KG1 (cell line): Measurements from ENCODE around the gene ENTPD7.

ENCODE experiments used
- DNase-seq: peaks from one replicate; lab custom pipeline; 2025; lab: John Stamatoyannopoulos, UW

The ENTPD7 gene

DNA sequence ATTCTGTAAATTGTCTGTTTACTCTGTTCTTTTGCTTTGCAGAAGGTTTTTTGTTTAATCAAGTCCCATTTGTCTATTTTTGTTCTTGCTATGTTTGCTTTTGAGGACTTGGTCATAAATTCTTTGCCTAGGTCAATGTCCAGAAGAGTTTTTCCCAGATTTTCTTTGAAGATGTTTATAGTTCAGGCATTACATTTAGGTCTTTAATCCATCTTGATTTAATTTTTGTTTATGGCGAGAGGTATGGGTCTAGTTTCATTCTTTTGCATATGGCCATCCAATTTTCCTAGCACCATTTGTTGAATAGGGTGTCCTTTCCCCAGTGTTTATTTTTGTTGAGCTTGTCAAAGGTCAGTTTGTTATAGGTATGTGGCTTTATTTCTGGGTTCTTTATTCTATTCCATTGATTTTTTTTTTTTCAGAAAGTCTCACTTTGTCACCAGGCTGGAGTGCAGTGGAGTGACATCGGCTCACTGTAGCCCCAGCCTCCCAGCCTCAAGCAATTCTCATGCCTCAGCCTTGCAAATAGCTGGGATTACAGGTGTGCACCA lies 11.6 kb upstream of the ENTPD7 start:
- DNase-seq = no peak

DNA sequence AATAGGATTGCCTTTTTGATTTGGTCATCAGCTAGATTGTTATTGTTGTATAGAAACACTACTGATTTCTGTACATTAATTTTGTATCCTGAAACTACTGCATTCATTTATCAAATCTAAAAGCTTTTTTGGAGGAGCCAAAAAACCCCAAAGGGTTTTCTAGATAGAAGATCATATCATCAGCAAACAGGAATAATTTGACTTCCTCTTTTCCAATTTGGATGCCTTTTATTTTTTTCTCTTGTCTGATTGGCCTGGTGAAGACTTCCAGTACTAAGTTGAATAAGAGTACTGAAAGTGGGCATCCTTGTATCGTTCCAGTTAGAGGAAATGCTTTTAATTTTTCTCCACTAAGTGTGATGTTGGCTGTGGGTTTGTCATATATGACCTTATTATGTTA lies 10.6 kb upstream of the ENTPD7 start:
- no peak for DNase-seq

DNA sequence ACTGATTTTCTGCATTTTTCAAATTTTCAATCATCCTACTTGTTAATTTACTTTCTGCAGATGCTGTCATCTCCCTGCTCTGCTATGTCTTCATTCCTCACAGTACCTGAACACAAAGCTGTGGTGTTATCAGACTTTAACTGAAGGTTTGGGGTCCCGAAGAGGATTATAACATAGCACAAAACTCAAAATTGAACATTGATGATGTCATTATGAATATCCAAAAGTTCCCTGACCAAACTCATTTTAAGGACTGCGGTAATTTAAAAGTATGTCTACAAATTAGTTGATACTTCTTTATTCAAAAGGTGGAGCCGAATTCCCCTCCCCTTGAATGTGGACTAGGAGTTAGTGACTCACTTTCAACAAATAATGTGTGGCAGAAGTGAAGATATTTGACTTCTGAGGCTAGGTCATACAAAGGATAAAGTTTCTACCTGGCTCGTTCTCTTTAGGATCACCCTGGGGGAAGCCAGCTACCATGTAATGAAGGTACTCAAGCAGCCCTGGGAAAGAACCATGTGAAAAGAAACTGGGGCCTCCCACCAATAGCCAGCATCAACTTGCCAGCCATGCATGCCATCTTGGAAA lies 6.4 kb upstream of the ENTPD7 start:
- no peak for DNase-seq

DNA sequence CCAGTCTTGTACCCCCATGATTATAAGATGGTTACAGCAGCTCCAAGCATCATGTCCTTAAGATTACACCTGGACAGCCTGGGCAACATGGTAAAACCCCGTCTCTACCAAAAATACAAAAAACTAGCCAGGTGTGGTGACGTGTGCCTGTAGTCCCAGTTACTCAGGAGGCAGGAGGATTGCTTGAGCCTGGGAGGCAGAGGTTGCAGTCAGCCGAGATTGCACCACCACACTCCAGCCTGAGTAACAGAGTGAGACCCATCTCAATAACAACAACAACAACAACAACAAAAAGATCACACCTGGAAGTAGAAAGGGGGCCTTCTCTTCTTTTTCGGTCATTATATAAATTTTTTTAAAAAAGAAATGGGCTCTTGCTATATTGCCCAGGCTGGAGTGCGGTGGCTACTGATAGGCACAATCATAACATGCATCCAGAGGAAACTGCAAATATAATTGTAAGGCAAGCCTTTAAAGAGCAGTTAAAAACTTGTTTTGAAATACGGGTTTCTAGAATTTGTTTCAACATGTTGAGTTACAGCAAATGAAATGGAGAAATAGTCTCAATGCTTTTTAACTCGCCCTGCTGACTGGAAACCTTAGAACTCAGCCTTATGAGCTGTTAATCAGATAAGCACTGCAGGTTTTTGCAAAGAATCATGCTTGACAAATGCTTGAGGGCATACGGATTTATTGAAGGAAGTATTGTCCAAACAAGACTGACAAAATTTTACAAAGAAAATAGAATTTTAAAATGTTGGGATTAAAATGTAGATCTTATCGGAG lies 4.7 kb upstream of the ENTPD7 start:
- no peak for DNase-seq

DNA sequence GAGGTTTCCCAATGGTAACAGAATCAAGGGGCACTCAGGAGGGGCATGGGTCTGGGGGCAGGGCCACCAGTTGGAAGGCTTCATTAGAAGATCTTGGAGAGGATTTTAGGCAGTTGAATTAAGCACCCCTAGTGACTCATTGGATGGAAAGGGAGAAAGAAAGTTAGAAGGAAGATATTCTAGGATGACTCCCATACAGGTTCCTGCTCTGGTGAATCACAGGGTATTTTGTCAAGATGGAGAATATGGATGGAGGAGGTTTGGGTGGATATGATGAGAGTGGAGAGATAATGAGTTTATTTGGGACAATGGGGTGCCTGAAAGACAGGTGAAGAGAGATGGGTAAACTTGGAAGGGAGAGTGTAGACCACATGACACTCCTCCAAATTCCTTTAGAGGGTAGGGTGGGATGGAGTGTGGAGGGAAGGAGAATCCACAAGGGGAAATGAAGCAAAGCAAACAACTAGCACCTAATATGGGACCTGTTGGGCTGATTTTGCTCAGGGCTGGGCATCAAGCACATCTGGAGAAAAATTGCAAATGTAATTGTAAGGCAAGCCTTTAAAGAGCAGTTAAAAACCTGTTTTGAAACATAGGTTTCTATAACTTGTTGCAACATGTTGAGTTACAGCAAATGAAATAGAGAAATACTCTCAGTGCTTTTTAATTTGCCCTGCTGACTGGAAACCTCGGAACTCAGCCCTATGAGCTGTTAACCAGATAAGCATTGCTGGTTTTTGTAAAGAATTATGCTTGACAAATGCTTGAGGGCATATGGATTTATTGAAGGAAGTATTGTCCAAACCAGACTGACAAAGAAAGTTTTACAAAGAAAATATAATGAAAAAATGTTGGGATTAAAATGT lies 2.9 kb upstream of the ENTPD7 start:
- no peak for DNase-seq

DNA sequence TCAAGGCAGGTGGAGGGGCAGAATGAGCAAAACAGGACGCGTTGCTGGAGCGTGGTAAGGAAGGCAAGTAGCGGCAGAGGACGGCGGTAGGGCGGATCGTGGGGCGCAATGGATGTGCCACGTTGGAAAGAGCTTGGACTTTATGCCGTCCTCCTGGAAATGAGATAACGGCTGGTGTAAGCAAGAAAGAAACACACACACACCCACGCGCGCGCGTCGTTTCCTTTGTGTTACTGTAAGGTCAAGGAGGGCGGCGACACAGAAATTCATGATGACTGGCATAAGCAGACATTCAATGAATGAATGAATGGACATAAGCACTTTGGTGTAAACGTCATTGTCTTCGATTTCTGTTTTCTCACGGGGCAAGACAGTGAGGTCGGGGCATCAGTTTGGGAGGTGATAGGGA lies 683 bp upstream of the ENTPD7 start:
- no peak for DNase-seq

DNA sequence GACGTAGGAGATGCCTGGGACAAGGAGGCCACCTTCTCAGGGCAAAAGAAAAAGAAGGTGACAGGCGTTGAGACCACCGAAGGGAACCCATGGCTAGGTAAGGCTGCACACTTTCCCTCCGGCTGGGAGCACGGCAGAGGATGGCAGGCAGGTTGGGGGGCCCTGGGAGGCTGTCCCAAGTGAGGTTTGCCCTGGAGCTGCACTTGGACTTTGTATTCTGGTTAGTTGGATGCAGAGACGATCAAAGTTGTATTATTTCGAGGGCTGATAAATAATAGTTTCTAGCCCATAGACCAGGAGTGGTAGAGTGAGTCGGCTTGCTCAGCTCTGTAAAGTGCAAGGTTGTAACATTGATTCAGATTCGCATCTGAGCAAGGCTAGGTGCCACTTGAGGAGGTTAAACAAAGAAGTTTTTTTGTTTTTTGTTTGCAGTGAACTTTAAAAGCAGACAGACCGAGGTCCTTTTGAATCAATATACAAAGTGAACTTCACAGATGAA lies 608 bp downstream of the ENTPD7 start:
- DNase-seq = no peak

DNA sequence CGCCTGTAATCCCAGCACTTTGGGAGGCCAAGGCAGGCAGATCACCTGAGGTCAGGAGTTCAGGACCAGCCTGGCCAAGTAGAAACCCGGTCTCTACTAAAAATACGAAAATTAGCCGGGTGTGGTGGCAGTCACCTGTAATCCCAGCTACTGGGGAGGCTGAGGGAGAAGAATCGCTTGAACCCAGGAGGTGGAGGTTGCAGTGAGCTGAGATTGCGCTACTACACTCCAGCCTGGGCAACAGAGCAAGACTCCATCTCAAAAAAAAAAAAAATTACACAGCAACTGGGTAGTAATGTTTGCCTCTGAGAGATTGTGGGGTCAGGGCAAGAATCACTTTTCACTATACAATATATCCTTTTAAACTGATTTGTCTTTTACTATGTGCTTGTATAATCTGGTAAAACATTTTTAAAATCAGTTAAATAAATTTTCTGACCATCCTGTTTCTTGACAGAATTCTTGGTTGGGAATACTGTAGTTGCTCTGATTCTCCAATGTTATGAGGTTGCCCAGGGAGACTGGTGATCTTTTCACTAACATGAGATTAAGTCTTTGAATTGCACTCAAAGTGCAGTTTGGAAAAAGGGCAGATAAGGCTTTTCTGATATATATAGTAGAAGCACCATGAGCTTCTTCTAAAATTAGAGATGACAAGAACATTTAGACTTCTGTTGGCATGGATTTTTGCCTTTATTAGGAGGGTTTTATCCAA lies 1.5 kb downstream of the ENTPD7 start:
- no peak for DNase-seq

DNA sequence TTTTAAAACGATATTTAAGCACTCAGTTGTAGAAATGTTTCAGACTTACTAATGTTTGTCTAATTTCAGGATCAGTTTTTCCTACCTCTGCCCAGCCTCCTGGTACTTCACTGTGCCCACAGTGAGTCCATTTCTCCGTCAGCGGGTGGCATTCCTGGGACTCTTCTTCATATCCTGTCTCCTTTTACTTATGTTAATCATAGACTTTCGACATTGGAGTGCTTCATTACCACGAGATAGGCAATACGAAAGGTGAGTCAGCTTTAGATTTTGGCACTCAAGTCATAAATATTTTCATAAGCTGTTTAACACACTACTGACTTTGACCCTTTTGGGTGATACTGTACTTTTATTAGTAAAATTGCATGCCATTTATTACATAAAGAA lies 2.1 kb downstream of the ENTPD7 start:
- no peak for DNase-seq

DNA sequence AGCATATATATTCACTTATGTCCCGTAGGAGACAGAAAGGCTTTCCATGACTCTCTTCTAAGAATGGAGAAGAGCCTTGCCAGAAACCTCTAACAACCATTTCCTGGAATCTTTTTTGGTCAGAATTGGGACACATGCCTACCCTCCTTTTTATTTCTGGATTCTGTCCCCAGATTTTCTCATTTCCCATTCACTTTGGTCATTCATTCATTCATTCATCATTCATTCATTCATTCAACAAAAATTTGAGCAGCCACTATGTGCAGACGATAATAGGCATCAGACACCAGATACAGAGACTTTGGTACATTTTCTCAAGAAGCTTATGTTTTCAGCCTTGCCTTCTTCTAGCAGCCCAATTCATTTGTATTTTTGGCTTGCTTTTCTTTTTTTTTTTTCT lies 6.0 kb downstream of the ENTPD7 start:
- DNase-seq = no peak

DNA sequence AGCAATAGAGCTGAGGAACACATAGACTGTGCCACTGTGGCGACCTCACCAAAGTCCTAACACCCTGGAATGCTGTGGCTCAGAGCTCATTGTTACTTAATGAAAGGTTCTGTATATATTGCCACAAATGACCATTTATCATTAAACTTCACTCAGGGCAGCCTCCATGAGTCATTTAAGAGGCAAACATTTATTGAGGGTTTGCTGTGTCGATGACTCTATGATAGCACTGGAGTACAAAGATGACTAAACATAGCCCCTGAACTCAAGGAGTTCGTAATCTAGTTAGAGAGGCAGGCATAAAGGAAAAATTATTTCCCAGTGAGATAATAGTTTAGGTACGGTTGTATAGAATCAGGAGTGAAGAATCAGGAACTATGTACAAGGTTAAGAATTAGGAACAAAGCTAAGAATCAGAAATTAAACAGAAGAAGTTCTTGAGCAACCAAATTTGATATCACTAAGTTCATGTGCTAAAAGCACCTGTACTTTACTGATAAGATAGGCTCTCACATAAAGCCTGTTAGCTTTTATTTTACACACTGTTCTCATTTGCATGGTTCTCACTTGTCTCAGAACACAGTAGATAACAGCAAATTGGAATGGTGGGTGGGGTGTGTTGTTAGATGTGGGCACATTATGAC lies 7.9 kb downstream of the ENTPD7 start:
- no peak for DNase-seq

DNA sequence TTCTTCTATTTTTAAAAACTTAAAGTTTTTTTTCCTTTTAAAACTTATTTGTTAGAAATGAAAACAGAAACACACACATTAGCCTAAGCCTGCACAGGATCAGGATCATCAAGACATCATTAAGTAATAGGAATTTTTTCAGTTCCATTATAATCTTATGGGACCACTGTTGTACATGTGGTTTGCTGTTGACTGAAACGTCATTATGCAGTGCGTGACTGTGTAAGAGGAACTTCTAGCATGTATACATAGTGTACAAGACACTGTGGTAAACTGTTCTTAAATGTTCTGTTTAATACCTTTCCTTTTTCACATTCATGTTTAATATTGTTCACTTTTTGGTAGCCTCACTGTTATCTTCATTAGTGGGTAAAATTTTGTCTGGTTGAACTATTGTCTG lies 12.1 kb downstream of the ENTPD7 start:
- DNase-seq = no peak

DNA sequence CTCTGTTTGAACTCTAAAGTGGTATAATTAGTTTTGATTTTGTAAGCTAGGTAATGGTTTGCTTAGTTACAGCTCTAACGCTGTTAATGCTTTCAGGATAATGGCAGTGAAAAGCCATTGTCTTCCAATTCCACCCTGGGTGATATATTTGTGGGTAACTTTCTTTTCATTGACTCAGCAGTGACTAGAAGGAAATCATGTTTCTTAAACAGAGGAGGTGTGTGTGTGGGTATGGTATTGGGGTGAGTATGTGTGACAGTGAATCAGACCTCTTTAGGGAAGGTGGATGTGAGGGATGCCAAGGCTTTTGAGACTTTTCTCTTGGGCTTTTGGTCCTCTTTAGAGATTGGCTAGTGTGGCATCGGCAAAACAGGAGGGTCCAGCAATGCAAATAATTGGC lies 13.6 kb downstream of the ENTPD7 start:
- no peak for DNase-seq

DNA sequence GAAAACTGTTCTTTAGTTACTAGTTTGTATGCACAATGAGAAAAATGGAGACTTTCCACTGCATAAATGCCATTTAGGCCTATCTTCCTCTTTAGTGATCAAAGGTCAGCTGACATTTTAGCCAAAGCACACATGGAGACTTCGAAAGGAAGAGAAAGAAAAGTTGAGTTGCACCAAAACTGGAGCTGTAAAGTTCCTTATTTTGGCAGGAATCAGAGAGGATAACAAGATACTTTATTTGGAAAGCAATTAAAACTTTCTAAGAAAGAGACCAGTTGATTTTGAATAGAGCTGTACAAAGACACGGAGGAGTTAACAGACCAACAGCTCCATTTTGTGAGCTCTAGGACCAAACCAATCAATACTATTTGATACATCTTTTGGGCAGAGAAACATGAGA lies 14.2 kb downstream of the ENTPD7 start:
- DNase-seq = no peak

DNA sequence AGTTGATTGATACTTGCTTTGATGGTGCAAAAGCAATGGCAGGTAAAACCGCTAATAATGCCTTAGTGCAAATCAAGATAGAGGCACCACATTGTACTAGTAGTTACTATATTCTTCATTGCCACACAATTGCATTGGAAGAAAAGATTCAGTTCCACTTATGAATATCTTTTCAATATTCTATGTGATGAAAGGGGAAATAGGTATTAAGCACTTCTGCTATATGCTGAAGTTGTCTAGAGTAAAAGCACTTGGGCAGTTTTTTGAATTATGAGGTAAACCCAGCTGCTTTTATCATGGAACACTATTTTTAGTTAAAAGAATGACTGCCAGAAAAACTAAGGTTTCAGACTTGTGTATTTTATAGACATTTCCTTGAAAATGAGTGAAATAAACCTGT lies 15.5 kb downstream of the ENTPD7 start:
- no peak for DNase-seq

DNA sequence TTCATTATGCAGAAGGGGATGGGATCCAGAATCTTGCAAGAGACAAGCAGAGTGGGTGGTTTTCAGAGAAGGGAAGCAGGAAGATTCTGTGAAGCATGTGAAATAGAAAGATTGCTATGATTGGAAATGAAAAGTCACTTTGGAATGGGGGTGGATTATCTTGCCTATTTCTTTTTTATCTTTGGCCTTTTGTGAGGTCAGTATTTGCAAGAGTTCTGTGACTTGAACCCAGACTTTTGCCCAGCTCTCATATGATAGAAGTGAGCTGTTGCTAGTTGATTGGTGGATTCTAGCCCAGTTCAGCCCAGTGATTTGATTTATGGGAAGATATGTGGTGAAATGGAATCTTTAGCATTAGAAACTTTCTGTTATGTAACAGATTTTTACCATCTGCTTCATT lies 17.1 kb downstream of the ENTPD7 start:
- DNase-seq = no peak

DNA sequence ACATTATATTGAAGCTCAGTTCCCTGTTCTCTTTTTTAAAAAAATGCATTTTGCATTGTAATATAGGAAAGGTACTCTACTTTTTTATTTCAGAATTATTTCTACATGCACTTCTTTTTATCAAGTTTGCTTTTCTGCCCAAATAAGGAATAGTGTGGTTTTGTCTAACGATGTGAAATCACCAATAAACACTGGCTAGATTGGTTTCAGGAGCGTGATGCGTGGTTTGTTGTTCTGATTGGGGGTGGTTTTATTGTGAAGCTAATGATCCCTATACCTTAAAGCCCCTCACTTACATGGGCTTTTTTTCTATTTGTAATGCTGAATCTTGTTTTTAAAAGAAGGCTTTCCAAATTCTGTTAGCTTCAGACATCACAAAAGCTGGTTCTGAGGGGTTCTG lies 17.6 kb downstream of the ENTPD7 start:
- DNase-seq = no peak

DNA sequence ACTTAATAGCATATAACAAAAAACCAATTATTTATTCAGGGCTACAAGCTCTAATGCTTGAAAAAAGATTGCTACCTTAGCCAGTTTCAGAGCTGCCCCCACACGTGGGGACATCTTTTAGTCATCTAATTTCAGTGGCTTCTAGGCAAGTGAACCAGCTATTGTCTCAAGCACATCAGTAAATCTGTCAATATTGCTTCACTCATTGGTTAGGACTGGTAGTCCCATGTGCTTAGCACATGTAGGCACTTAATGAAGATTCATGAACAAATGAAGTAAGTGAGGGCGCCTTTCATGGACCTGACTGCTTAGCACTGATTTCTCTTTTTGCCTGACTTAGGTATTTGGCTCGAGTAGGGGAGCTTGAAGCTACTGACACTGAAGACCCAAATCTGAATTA lies 19.6 kb downstream of the ENTPD7 start:
- DNase-seq = no peak

DNA sequence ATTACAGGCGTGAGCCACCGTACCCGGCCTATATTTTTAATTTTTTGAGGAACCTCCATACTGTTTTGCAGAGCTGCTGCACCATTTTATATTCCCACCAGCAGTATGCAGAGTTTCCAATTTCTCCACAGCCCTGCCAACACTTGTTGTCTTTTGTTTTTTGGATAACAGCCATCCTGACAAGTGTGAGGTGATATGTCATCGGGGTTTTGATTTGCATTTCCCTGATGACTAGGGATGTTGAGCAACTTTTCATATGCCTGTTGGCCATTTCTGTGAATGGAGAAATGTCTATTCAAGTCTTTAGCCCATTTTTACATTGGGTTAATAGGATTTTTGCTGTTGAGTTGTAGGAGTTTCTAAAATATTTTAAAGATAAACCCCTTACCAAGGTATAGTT lies 22.2 kb downstream of the ENTPD7 start:
- no peak for DNase-seq

DNA sequence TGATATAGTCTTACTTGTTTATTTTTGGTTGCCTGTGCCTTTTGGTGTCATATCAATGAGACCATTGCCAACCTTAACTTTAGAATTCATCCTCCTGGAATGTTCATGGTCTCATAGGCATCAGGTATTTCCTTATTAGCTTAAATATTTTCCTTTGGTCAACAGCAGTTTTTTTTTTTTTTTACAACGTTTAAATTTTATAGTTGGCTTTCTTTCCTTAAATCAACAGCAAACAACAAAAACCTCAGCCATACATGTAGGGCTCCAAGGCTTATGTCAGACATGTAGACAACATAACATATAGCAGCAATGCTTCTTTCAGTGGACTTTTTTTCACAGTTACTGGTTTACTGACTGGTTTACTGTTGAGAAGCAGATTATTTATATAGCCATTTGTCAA lies 22.7 kb downstream of the ENTPD7 start:
- no peak for DNase-seq

DNA sequence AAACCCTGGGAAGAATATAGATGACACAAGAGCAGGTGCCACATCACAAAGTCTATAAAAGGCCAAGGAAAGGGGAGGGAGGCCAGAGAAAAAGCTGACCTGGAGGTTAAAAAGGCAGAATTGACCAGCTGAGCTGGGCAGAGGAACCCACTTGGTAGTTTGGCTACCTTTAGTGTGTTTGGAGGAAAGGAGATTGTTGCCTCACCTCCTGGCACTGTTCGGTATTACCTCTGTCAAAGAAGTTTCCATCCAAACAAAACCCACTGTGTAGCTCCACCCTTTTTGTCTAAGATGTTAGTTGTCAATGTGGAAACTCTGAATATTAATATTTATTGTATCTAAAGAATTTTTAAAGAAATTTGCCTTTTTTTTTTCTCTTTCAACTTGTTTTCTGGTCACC lies 23.4 kb downstream of the ENTPD7 start:
- no peak for DNase-seq

DNA sequence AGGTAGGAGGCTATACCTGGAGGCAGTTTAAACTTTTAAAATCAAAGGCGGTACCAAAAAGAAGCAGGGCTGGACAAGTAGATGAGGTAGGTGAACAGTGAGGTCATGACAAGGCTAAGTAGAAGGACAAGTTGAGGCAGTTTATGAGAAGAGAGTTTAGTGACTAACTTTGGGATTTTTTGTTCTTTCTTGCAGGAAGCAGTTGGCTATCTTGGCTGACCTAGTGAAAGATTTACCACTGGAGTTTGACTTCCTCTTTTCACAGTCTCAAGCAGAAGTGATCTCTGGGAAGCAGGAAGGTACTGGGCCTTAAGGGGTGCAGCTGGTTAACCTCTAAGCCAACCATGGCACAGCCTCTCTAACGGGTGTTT lies 26.3 kb downstream of the ENTPD7 start:
- DNase-seq = peak; percentile 61
